HepG2 (cell line): ENCODE data around the gene CLIC6. TPM values are rescaled to one million over a fixed set of nuclear protein-coding genes. Genes with fewer than 3 reads are reported as not detected.
A peak's percentile ranks its signal among the peaks of the same experiment; 100 is the strongest.

Experiments
- ATAC-seq: fragments of 200-7000 bp; cut with Tn5 transposase; 3 replicates; pipeline ENCODE4 v1.9.1; 2020; ENCODE audit warnings: mild to moderate bottlenecking, moderate library complexity
- BruUV-seq: library from RNA; stranded (reverse); fragments of 400-500 nt; replicated peaks from 2 replicates; lab custom pipeline; 2021; lab: Mats Ljungman, UMichigan
- CTCF ChIA-PET: fragments of 300-600 bp; formaldehyde crosslinking; extraction: SDS; loops from one replicate; lab custom pipeline; 2021; ENCODE audit warnings: low total read pairs, inconsistent platforms, low intra/inter-chr PET ratio; lab: Yijun Ruan, JAX
- POLR2A ChIA-PET: fragments of 350-600 bp; sonication (Branson Sonifier 250); formaldehyde crosslinking; loops from one replicate; lab custom pipeline; 2020; ENCODE audit warnings: antibody characterized with exemption, inconsistent platforms; lab: Yijun Ruan, JAX
- DNase-seq: peaks from one replicate; pipeline ENCODE4 v3.0.0-alpha.2; 2015; ENCODE audit warnings: low spot score
- FAIRE-seq: peaks from 3 replicates; lab custom pipeline; 2011; peaks lifted over from hg19 to GRCh38; lab: Jason Lieb, UNC
- H2AFZ ChIP-seq: one replicate; pipeline ENCODE4 v1.6.1; 2011; ENCODE audit warnings: low read length, inconsistent platforms
- H3K27ac ChIP-seq: fragments of 300-600 bp; 3 replicates; pipeline ENCODE4 v1.8.0; 2011; ENCODE audit warnings: mixed run types, mild to moderate bottlenecking, mixed read lengths, low read length, inconsistent platforms; ENCODE audit not compliant: insufficient read depth; ENCODE audit errors: extremely low read length
- H3K27me3 ChIP-seq, 2 experiments: fragments of 200-600 bp in 1 of 2; 2 replicates in 1 of 2; 3 replicates in 1 of 2; pipeline versions ENCODE4 v1.6.0 to v1.8.0; 2011; ENCODE audit warnings: low read length in 2 of 2, mild to moderate bottlenecking in 2 of 2, moderate library complexity in 2 of 2, inconsistent platforms in 1 of 2; ENCODE audit not compliant: insufficient read depth in 2 of 2, control insufficient read depth in 1 of 2
- H3K36me3 ChIP-seq, 2 experiments: fragments of 200-600 bp in 1 of 2; replicated peaks in 1 of 2; 2 replicates in 1 of 2; 3 replicates in 1 of 2; pipeline versions ENCODE4 v1.5.1 to v1.8.0; 2011; ENCODE audit warnings: low read length in 2 of 2, inconsistent platforms in 1 of 2; ENCODE audit not compliant: insufficient read depth in 2 of 2, control insufficient read depth in 1 of 2
- H3K4me1 ChIP-seq: 2 replicates; pipeline ENCODE4 v1.5.1; 2012; ENCODE audit warnings: low read length, inconsistent platforms; ENCODE audit not compliant: insufficient read depth
- H3K4me2 ChIP-seq: 2 replicates; pipeline ENCODE4 v1.6.0; 2011; ENCODE audit warnings: low read depth, low read length, inconsistent platforms
- H3K4me3 ChIP-seq, 3 experiments: fragments of 200-600 bp in 1 of 3; sonication (generic), shearing (Covaris generic) in 1 of 3; replicated peaks in 1 of 3; 2 replicates each; pipeline ENCODE4 v1.5.1; 2011 to 2016; ENCODE audit warnings: low read length in 3 of 3, inconsistent platforms in 2 of 3, low read depth in 2 of 3, mild to moderate bottlenecking in 2 of 3, control low read depth in 1 of 3, mixed read lengths in 1 of 3; ENCODE audit not compliant: insufficient read depth in 1 of 3
- H3K79me2 ChIP-seq: one replicate; pipeline ENCODE4 v1.6.1; 2011; ENCODE audit warnings: low read length, inconsistent platforms; ENCODE audit not compliant: insufficient read depth
- H3K9ac ChIP-seq: 2 replicates; pipeline ENCODE4 v1.6.0; 2011; ENCODE audit warnings: mild to moderate bottlenecking, low read depth, low read length, inconsistent platforms; ENCODE audit not compliant: insufficient read depth
- H3K9me3 ChIP-seq: 2 replicates; pipeline ENCODE4 v1.5.1; 2012; ENCODE audit warnings: mild to moderate bottlenecking, low read length
- H4K20me1 ChIP-seq: 2 replicates; pipeline ENCODE4 v1.6.0; 2011; ENCODE audit warnings: inconsistent platforms, mild to moderate bottlenecking, low read length, moderate library complexity; ENCODE audit not compliant: insufficient read depth
- ATF1 ChIP-seq: IDR thresholded peaks from 2 replicates; pipeline ENCODE4 v1.6.1; 2016; ENCODE audit warnings: mild to moderate bottlenecking, control low read depth
- CBX2 ChIP-seq, 2 experiments: fragments of 200-600 bp in 1 of 2; sonication (generic); formaldehyde crosslinking in 1 of 2; IDR thresholded peaks; 2 replicates each; pipeline versions ENCODE4 v1.7.0 to v1.8.1; 2018 to 2022; ENCODE audit warnings: low read depth in 2 of 2, low read length in 1 of 2, mild to moderate bottlenecking in 1 of 2, missing genetic modification reagents in 1 of 2
- HOXA5 ChIP-seq: sonication (generic); formaldehyde crosslinking; IDR thresholded peaks from 2 replicates; pipeline ENCODE4 v1.4.0; 2020; ENCODE audit warnings: missing genetic modification reagents
- JUNB ChIP-seq: sonication (generic); formaldehyde crosslinking; IDR thresholded peaks from 2 replicates; pipeline ENCODE4 v1.8.0; 2022; ENCODE audit warnings: missing genetic modification reagents, mild to moderate bottlenecking, borderline replicate concordance
- PCBP1 ChIP-seq: fragments of 200-400 bp; formaldehyde crosslinking; IDR thresholded peaks from 2 replicates; pipeline ENCODE4 v1.6.1; 2017; ENCODE audit warnings: mild to moderate bottlenecking, low read depth, low read length, borderline replicate concordance
- RAD21 ChIP-seq: fragments of 450-650 bp; formaldehyde crosslinking; IDR thresholded peaks from 2 replicates; pipeline ENCODE4 v1.5.0; 2020; ENCODE audit warnings: mild to moderate bottlenecking
- RFX3 ChIP-seq: IDR thresholded peaks from 2 replicates; pipeline ENCODE4 v1.6.1; 2016; ENCODE audit warnings: missing biosample characterization, missing genetic modification reagents
- RORA ChIP-seq: sonication (generic); formaldehyde crosslinking; IDR thresholded peaks from 2 replicates; pipeline ENCODE4 v1.5.0; 2020; ENCODE audit warnings: mild to moderate bottlenecking, missing genetic modification reagents, moderate library complexity
- SIX1 ChIP-seq: sonication (generic); formaldehyde crosslinking; IDR thresholded peaks from 2 replicates; pipeline ENCODE4 v1.4.0; 2020; ENCODE audit warnings: missing genetic modification reagents, borderline replicate concordance
- ZFP37 ChIP-seq: sonication (generic); formaldehyde crosslinking; IDR thresholded peaks from 2 replicates; pipeline ENCODE4 v1.4.0; 2020; ENCODE audit warnings: missing genetic modification reagents, borderline replicate concordance
- ZIK1 ChIP-seq: sonication (generic); formaldehyde crosslinking; IDR thresholded peaks from 2 replicates; pipeline ENCODE4 v1.5.0; 2020; ENCODE audit warnings: mild to moderate bottlenecking, low read depth, missing genetic modification reagents, borderline replicate concordance
- ZNF101 ChIP-seq: sonication (generic); formaldehyde crosslinking; IDR thresholded peaks from 2 replicates; pipeline ENCODE4 v1.4.0; 2020; ENCODE audit warnings: mild to moderate bottlenecking, low read depth, missing genetic modification reagents, borderline replicate concordance
- ZNF777 ChIP-seq: sonication (generic); formaldehyde crosslinking; IDR thresholded peaks from 2 replicates; pipeline ENCODE4 v1.4.0; 2020; ENCODE audit warnings: missing genetic modification reagents
- ZNF891 ChIP-seq: sonication (generic); formaldehyde crosslinking; IDR thresholded peaks from 2 replicates; pipeline ENCODE4 v1.5.0; 2020; ENCODE audit warnings: mild to moderate bottlenecking, missing genetic modification reagents
- WGBS: methylation state at CpG from one replicate; pipeline ENCODE4 v1.1.6; 2017; ENCODE audit warnings: low lambda C conversion rate; 5-methylcytosine and 5-hydroxymethylcytosine counted together
- in situ Hi-C: cut with HindIII; loops from 2 replicates; pipeline ENCODE4 v1.10.0; 2017; ENCODE audit warnings: low pct_unique_long_range_greater_than_20kb; ENCODE audit not compliant: extremely low pct_ligation_motif_present
- intact Hi-C: fragments of 100-400 bp; cut with micrococcal nuclease; formaldehyde crosslinking; loops from one replicate; pipeline ENCODE4 v1.10.0; 2022; ENCODE audit not compliant: unreplicated experiment
- polyA plus RNA-seq, 8 experiments: library from polyadenylated mRNA; depleted of rRNA in 3 of 8; stranded (reverse) in 7 of 8; unstranded in 1 of 8; fragments of >200 nt; fragmentation: Illumina TruSeq in 4 of 8; extraction: Trizol in 4 of 8; gene quantifications; 2 replicates each; pipeline versions ENCODE4 v1.2.1 to v1.2.3, GENCODE V29; 2011 to 2016; ENCODE audit warnings: low read depth in 4 of 8, missing spikeins in 1 of 8, mixed read lengths in 1 of 8; ENCODE audit not compliant: insufficient read depth in 1 of 8
- total RNA-seq, 5 experiments: library from RNA; depleted of rRNA; stranded (reverse); fragments of >200 nt; fragmentation: Illumina TruSeq; extraction: Trizol; gene quantifications; 2 replicates each; pipeline ENCODE4 v1.2.3, GENCODE V29; 2016; ENCODE audit warnings: low read depth in 1 of 5
- TF ChIP-seq, protein P1 (sequence below): sonication (generic); formaldehyde crosslinking; IDR thresholded peaks from 2 replicates; pipeline ENCODE4 v1.4.0; 2020; ENCODE audit warnings: missing genetic modification reagents
- TF ChIP-seq, protein P2 (sequence below): sonication (generic); formaldehyde crosslinking; IDR thresholded peaks from 2 replicates; pipeline ENCODE4 v1.8.1; 2023; ENCODE audit warnings: mild to moderate bottlenecking, moderate library complexity, missing genetic modification reagents
- TF ChIP-seq, protein P3 (sequence below): sonication (generic); formaldehyde crosslinking; IDR thresholded peaks from 2 replicates; pipeline ENCODE4 v1.5.0; 2020; ENCODE audit warnings: missing genetic modification reagents
- TF ChIP-seq, protein P4 (sequence below): sonication (generic); formaldehyde crosslinking; IDR thresholded peaks from 2 replicates; pipeline ENCODE4 v1.5.0; 2020; ENCODE audit warnings: mild to moderate bottlenecking, low read depth, missing genetic modification reagents, borderline replicate concordance

CLIC6 gene
- total and polyA plus RNA-seq, 2 of the 13 experiments (the other 11 are each of a cell fraction or from before 2014, with no cell fraction given): not detected

DNA sequence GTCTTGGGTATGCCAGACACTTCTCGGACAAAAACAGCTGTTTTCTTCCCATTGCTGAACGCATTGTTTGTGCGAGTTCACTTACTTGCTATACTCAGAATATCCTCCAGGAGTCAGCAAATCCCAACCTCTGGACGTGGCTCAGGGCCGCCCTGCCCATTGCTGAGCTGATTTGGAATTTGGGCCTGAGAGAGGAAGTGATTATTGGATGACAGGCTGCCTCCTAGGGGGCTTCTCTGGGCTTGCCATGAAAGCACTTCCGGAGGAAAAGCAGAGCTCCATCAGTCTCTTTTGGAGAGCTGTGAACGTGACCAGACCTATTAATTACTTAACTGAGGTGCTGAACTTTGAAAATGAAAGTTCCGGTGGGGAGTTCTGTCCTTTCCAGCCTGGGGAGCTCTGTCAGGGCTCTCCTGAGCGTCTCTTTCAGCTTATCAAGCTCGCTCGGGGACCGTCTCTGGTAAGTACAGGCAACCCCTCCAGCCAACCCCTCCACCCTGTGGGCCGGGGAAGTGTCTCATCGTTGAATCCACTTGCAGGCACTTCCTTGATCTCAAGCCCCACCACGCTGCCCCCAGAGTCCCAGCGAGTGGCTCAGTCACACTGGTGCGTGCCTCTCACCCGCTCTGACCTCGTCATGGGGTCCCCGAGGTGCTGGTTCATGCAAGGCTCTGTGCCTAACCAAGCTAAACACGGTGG, 76.9 kb downstream of the CLIC6 start:
- peaks cover 2% of the 10 kb centered on the region for H3K79me2 ChIP-seq
- CTCF ChIA-PET: interaction anchor here (0.9 to 1.7 kb wide), 6 partner anchors 47 to 1094 kb away, joined by 3 to 11 read pairs (median 4); no protein-coding TSS in a partner anchor
- ATAC-seq (peak; percentile 97), FAIRE-seq (peak; percentile 96), DNase-seq (peak; percentile 90)
- no peaks in the 10 kb centered on the region for H4K20me1 ChIP-seq
- H3K9me3 ChIP-seq: no peaks in the 10 kb centered on the region
- H3K36me3 ChIP-seq: no peaks in the 10 kb centered on the region
- peak overlapping the region; percentile 45 for H2AFZ ChIP-seq
- BruUV-seq: no TSS peak
- H3K4me3 ChIP-seq: peak overlapping the region; percentile 49 to 72 (median 58)
- intact Hi-C loops (loop anchor here (1.0 to 5.0 kb wide), 6 partner anchors 57 to 1095 kb away; no protein-coding TSS in a partner anchor), in situ Hi-C loops (loop anchor here (5.0 to 25.0 kb wide), 2 partner anchors 142 to 667 kb away; no protein-coding TSS in a partner anchor)
- H3K4me1 ChIP-seq: peaks cover 44% of the 10 kb centered on the region
- H3K4me2 ChIP-seq: peak overlapping the region; percentile 60
- peak overlapping the region; percentile 45 for H3K9ac ChIP-seq
- WGBS: 15% methylated on average over 19 of the region's 21 CpGs
- 0 out of 5 replicates have a peak, but pooled peaks cover 0 to 8% of the 10 kb centered on the region in 2 experiments for H3K27me3 ChIP-seq
- H3K27ac ChIP-seq: peak overlapping the region; percentile 43
- POLR2A ChIA-PET: interaction anchor here (0.5 to 3.9 kb wide), 18 partner anchors 19 to 1281 kb away, joined by 3 to 88 read pairs (median 4); no protein-coding TSS in a partner anchor
- TF ChIP-seq ATF1 (CRISPR knock-in tag) (no peak), RFX3 (CRISPR knock-in tag) (no peak), CBX2 (IDR thresholded peaks at IDR 0.05; ENCODE audit: low read depth, low read length) (no peak), CBX2 (CRISPR knock-in tag; IDR thresholded peaks at IDR 0.05; ENCODE audit: low read depth) (no peak), ZFP37 (no peak; the same call in 1 of the 2 replicates), RAD21 (CRISPR knock-in tag) (peak; percentile 96), RORA (CRISPR knock-in tag) (no peak), ZNF891 (no peak), ZNF101 (CRISPR knock-in tag) (no peak), ZIK1 (CRISPR knock-in tag) (no peak), SIX1 (CRISPR knock-in tag) (no peak), PCBP1 (no peak), JUNB (CRISPR knock-in tag) (no peak), HOXA5 (CRISPR knock-in tag) (peak; percentile 52; the same call in 1 of the 2 replicates), ZNF777 (CRISPR knock-in tag) (no peak)
- TF ChIP-seq, protein P1, sequence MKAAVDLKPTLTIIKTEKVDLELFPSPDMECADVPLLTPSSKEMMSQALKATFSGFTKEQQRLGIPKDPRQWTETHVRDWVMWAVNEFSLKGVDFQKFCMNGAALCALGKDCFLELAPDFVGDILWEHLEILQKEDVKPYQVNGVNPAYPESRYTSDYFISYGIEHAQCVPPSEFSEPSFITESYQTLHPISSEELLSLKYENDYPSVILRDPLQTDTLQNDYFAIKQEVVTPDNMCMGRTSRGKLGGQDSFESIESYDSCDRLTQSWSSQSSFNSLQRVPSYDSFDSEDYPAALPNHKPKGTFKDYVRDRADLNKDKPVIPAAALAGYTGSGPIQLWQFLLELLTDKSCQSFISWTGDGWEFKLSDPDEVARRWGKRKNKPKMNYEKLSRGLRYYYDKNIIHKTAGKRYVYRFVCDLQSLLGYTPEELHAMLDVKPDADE: no peak
- TF ChIP-seq, protein P2, sequence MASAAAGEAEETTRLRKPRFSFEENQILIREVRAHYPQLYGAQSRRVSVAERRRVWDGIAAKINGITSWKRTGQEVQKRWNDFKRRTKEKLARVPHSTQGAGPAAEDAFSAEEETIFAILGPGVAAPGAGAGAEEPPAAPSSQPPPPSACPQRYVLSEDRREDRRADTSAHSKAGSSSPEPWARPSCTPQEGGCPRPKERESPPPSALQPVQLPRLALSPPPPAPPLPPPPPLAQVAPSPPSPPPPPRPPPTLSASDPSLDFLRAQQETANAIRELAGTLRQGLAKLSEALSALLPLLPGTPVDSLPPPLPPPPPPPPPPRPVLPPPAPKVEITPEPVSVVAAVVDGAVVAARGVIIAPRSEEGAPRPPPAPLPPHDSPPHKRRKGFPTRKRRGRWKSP (CRISPR knock-in tag): no peak
- TF ChIP-seq, protein P3, sequence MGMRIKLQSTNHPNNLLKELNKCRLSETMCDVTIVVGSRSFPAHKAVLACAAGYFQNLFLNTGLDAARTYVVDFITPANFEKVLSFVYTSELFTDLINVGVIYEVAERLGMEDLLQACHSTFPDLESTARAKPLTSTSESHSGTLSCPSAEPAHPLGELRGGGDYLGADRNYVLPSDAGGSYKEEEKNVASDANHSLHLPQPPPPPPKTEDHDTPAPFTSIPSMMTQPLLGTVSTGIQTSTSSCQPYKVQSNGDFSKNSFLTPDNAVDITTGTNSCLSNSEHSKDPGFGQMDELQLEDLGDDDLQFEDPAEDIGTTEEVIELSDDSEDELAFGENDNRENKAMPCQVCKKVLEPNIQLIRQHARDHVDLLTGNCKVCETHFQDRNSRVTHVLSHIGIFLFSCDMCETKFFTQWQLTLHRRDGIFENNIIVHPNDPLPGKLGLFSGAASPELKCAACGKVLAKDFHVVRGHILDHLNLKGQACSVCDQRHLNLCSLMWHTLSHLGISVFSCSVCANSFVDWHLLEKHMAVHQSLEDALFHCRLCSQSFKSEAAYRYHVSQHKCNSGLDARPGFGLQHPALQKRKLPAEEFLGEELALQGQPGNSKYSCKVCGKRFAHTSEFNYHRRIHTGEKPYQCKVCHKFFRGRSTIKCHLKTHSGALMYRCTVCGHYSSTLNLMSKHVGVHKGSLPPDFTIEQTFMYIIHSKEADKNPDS: no peak
- TF ChIP-seq, protein P4, sequence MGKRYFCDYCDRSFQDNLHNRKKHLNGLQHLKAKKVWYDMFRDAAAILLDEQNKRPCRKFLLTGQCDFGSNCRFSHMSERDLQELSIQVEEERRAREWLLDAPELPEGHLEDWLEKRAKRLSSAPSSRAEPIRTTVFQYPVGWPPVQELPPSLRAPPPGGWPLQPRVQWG (CRISPR knock-in tag): no peak
